ENCODE data around the gene PSMD5. TPM values are rescaled to one million over a fixed set of nuclear protein-coding genes. Genes with fewer than 3 reads are reported as not detected.

The PSMD5 gene
- 18.2 and 21.0 TPM in 2 replicates for total RNA-seq

DNA sequence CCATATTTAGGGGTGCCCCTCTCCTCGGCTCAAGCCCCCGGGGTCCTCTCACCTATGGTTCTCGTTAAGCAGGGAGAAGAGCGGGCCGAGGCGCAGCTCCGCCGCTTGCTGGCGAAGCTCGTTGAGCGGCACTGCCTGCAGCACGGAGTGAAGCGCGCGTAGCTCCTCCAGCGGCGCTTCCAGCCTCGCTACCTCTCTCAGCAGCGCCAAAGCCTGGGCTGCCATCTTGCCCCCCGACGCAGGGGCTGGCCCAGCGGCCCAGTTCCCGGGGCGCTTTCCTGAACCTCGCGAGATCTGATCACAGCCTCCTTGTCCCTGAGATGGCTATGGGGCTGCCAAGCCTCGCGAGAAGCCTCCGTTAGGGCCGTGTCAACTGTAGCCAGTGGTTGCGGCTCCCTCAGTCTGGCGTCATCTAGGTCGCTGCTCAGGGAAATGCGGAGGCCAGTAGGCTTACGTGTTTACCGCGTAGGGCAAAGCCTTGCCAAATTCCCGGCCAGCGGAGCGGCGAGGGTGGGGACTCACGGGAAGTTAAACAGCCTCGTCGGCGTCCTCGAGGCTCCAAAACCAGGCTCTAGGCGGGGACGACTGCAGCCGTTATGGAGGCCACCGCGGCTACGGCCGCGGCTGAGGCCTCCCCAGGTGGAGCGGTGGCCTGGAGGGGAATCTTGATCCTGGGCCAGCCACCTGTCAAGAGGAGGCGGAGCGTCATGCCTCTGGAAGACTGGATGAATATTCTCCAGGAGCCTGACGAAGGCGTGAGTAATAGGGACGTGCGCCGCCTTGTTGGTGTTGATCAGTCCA is at the start of gene PSMD5:
TSS of gene PSMD5 (minus strand) at position 238 of the 801 bp plus-strand sequence. CDS start at position 225, 13 bp downstream.
- DNase-seq (ENCODE audit: low read depth in 2 of 2), result peak; percentile 99

DNA sequence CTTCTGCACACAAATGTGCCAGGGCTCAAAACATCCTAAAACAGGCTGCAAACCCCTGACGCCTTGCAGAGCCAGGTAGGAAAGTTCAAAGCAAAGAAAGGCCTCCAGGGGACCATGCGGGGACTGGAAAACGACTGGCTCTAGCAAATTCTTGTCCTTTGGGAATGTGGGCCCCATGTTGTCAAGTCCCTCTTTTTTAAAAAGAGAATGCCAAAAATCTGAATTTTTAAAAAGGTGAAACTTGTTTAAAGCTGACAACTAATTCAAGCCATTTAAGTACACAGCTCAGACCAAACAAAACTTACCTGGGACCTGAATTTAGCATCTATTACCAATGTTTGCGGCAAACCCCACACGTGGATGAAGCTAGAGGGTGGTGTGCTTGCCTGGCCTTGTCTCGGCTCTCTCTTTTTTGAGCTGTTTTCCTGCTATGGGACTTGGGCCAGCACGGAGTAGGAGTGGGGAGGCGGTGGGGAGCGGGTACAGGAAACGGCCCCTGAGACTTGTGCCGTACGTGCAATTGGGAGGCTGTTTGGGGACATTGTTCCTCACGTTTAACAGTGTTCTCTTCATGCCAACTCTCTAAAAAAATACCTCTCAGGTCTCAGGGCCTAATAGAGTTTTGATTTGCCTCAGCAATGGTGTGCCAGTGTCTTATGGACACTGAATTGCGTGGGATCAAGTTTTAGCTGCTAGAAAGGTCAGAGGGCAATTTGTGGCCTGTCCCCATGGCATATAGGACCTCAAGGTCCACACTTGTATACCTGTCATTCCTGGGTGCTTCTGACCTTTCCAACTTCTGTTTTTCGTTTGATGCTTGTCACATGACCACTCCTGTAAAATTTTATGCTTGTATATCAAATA is 49.4 kb upstream of the PSMD5 start:
- DNase-seq (ENCODE audit: low read depth in 2 of 2), result no peak

DNA sequence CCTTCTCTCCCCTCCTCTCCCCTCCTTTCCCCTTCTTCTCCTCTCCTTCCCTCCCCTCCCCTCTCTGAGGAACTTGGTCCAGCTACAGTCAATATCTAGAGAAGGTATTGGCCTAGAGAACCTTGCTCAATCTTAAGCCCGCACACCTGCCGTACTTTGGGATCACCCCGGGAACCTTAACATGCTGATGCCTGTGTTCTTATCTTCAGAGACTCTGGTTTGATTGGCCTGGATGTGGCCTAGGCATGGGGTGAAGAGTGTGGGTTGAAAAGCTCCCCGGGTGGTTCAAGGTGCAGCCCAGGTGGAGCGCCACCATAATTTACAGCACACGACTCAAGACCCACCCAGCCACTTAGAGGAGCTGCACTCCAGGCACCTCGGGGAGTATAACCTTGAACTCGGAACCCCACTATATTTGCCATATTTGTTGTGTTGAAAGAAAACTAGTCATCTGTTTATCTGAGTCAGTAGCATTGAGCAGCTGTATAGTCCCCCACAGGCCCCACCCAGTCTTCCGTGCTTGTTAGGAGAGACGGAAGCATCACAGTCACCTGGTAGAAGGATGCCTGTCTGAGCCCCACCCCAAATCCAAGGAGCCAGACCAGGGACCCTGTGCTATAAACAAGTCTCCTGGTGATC is 48.6 kb upstream of the PSMD5 start:
- no peak for DNase-seq (ENCODE audit: low read depth in 2 of 2)

DNA sequence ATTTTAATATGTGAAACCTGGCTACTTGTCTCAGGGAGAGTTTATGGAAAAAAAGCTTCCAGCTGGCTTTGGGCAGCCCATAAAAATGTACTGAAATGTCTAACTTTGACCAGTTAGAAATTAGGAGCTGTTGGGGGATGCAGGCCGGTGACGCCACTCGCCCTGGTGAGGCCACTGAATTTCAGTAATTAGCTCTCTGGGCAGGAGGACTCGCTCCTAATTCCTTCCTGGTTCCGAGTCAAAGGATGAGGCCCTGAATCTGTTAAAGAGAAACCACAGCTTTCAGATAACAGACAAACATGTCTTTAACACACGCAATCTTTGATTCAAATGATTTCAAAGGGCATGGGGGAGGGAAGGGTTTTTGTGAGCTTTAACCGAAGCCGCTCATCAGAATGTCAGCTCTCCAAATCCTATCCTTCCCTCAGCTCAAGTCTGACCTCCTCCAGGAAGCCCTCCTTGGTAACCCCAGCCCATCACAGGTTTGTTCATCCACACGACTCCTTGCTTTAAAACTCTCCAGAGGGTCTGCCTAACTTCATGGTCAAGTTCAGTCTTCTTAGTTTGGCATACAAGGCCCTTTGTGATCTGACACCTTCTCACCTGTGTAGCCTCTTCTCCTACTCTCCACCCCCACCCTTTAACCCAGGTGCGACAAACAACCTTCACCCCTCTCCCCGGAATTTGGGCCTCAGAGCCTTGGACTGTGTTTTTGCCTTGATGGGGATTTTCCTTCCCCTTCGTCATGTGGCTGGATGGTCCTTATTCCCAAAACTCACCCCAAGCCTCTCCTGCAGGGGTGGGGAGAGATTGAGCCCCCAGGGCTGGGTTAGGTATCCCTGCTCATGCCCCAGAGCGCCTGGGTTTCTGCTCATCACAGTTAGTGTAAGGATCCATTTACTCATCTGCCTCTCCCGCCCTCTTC is 47.9 kb upstream of the PSMD5 start:
- no peak for DNase-seq (ENCODE audit: low read depth in 2 of 2)

DNA sequence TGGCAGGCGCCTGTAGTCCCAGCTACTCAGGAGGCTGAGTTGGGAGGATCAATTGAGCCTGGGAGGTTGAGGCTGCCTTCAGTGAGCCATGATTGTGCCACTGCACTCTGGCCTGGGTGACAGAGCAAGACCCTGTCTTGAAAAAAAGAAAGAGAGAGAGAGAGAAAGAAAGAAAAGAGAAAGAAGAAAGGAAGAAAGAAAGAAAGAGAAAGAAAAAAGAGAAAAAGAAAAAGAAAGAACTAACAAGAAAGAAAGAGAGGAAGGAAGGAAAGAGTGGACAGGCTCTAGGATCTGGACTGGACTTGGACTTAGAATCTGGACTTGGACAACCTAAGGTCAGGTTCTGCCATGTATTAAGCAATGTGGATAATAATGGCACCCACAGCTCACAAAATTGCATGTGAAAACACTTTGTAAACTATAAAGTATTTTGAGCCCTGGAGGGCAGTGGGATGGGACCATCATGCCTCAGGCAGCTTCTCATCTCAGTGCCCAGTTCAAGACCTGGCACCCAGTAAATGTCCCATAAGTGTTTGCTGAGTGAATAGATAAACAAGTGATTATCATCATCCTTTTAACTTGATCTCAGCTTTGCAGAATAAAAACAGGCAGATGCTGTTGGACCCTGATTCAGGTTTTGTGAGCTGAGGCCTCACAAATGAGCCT is 47.0 kb upstream of the PSMD5 start:
- no peak for DNase-seq (ENCODE audit: low read depth in 2 of 2)

DNA sequence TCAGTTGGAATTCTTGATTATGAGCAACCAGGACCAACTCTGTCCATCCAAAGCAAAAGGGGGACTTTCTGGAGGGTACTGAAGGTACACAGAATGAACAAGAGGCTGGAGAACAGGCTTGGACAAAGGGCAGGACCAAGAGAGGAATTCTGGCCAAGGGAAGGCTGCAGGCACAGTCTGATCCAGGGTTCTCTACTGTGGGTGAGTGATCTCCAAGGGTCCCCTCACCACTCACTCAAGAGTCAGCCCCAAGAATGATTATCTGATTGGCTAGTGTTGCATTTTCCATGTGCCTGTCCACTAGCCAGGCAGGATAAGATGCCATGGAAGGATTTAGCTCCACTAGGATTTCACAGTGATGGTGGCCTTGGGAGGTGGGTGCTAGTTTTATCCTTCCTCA is 45.9 kb upstream of the PSMD5 start:
- DNase-seq (ENCODE audit: low read depth in 2 of 2), result no peak

DNA sequence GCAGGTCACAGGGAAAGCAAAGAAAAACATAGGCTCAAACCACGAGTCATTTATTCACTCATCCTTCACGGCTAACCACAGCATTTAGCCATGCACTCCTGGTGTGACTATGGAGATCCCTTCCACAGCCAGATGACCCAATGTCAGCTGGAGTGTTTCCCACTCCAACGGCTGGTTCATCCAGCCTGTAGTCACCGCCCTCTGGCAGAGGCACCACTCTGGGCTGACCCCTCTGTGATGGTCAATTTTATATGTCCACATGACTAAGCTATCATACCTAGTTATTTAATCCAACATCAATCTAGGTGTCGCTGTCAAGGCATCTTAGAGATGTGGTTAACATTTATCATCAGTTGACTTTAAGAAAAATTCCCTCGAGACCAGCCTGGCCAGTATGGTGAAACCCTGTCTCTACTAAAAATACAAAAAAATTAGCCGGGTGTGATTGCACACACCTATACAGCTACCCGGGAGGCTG is 43.8 kb upstream of the PSMD5 start:
- no peak for DNase-seq (ENCODE audit: low read depth in 2 of 2)

DNA sequence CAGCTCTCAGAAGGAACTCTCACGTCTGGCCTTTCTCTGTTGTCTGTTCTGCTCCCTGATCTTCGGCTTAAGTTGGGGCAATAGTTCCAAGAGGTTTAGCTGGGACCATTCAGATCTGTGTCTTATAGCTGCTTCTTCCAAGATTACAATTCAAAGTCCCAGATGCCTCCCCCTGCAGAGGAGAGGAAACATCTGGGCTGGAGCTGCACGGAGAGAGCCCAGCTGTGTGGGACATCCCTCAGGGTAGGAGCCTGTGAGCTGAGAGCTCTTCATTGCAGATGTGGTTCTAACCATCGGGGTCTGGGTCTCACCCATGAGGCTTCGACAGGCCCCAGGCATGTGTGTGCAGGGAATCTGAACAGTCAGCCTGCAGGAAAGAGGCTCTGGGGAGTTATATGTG is 43.2 kb upstream of the PSMD5 start:
- no peak for DNase-seq (ENCODE audit: low read depth in 2 of 2)

DNA sequence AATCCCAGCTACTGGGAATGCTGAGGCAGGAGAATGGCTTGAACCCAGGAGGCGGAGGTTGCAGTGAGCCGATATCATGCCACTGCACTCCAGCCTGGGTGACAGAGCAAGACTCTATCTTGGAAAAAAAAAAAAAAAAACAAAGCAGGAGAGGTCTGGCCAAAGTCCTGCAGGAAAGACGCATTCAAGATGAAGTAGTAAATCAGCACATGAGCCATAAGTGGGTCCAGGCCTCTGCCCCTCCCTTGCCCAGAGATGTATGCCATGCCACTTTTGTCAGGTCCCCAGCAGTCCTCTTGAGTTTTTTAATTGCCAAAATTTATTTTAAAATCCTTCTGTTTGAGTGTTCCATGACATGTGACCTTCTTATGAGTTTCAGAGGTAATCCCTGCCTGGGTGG is 42.7 kb upstream of the PSMD5 start:
- DNase-seq (ENCODE audit: low read depth in 2 of 2), result no peak

DNA sequence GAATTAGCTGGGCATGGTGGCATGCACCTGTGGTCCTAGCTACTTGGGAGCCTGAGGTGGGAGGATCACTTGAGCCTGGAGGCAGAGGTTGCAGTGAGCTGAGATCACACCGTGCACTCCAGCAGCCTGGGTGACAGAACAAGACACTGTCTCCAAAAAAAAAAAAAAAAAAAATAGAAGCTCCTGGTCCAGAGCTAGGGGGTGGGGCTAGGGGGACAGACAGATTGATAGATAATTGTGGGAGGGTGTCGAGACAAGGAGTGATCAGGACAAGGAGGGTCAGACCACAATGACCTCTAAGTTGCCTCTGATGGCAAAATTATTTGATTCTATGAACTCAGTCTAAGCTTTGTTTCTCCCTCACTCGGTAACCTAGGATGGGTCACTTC is 40.9 kb upstream of the PSMD5 start:
- no peak for DNase-seq (ENCODE audit: low read depth in 2 of 2)

DNA sequence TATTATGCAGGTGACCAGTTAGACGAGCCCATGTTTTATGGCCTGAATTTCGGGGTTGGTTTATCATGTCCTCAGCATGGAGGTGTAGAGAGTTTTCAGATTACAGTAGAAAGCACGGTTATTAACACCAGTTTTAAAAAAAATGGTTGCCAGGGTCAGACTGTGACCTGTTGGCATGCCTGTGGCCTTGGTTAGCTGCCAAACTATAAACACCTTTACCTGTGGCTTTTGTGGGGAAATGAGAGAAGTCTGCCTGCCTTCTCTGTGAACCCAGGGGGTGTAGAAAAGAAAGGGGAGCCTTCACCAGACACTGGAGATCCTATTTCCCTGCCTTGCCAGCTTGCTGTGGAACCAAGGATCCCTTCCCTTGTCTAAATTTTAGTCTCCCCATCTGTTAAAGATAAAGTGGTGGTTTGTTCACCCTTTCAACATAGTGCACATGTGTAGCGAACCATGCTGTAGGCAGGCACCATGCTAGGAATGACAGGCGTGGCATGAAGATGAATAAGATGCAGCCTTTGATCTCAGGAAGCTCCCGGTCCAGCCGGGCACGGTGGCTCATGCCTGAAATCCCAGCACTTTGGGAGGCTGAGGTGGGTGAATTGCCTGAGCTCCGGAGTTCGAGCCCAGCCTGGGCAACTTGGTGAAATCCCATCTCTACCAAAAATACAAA is 40.3 kb upstream of the PSMD5 start:
- DNase-seq (ENCODE audit: low read depth in 2 of 2), result no peak

DNA sequence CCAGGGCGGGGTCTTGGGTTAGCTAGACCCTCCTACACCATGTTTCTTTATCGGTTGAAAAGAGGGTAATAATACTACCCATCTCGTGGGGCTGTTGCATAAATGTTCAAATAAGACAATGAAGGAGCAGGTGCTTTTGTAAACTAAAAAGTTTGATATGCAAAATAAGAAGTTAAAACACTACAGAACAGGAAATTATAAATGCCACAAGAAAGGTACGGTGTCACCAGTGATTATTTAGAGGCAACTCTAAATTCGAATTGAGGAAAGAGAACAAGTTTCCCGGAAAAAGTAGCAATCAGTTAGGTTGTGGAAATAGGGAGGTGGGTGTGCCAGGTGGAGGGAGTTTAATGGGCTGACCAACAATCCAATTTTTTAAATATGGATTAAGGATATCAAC is 36.7 kb upstream of the PSMD5 start:
- no peak for DNase-seq (ENCODE audit: low read depth in 2 of 2)

DNA sequence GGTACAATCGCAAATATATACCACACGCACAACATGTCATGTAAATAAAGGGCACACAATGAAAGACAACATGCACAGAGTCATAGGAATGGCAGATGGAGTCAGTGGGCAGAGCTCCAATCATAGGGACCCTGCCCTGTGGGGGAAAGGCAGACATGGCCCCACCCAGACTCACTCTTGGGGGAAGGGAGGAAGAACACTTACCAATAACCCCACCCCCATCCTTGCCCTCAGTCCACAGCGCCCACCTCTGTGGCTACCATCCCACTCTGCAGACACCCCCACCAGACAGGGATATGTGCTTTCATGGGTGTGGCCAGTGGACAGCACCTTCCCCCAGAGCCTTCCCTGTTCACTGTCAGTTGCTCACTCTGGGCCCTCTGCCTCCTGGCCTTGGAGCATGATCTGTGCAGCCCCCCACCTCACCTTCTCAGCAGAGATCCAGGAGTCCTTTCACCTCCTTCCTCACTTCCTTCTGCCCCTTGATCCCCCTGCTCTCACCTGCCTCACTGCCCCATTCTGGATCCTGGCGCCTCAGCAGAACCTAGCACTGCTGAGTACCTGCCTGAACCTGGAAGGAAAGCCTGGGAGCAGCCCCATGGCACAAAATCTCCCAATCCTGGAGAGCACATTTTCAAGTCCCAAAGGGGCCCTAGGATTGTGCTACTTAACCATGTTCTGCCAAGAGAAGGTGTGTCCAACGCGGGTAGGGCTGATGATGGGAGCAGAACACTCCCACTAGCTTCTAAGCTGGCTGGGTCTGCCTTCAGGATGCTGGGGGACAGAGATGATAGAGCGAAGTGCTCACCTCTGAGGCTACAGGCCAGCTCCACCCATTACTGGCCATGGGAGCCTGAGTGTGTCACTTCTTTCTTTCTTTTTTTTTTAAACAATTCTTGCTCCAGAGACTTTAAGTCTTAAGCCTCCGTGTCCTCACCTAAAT is 35.7 kb upstream of the PSMD5 start:
- no peak for DNase-seq (ENCODE audit: low read depth in 2 of 2)

DNA sequence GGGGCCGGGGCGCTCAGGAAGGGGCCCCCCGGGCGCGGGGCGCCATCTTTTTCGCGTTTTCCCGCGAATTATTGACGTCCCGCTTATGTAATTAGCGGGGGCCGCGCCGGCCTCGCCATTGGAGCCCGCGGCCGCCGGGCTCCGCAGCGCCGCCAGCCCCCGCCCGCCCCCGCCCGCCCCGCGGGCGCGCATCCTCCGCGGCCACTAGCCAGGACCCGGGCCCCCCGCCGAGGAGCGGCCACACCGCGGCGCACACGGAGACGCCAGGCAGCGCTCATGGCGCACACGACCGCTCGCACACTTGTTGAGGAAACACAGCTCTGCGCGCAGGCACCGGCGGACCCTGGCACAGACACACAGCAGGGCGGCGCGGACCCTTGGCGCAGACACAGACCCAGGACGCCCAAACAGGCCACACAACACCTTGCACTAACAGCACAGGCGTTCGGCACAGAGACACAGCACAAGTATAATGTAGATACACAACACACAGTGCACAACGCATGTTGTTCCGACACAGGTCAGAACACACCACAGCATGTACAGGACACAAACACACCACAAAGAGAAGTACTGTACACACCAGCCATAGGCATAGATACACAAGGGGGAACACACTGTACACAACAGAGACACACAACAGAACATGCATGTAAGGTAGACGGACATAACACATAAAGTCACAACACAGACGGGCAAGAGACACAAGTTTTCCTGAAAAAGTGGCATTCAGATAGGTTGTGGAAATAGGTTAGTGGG is 34.7 kb upstream of the PSMD5 start:
- peak; percentile 29 to 86 for DNase-seq (ENCODE audit: low read depth in 2 of 2)

DNA sequence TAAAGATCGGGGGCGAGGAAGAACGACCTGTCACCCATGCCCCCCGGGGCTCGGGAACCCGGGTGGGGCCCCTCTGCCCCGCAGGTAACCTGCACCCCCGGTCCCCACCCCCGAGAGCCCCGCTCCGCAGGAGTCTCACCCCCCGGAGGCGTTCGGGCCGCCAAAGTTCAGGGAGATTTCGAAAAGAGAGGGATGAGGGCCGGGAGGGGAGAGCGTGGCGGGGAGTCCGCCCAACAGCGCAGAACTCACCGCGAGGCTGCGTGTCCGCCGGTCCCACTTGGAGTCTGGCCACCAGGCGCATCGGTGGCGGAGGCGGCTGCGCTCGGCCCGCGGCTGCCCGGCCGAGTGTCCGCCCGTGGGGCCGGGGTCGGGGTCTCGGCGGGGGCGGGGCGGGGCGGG is 34.1 kb upstream of the PSMD5 start, which contains the start of gene PHF19:
TSS of gene PHF19 (minus strand) at position 347 of the 399 bp plus-strand sequence. CDS start 2,447 bp downstream, outside the sequence.
- no peak for DNase-seq (ENCODE audit: low read depth in 2 of 2)

DNA sequence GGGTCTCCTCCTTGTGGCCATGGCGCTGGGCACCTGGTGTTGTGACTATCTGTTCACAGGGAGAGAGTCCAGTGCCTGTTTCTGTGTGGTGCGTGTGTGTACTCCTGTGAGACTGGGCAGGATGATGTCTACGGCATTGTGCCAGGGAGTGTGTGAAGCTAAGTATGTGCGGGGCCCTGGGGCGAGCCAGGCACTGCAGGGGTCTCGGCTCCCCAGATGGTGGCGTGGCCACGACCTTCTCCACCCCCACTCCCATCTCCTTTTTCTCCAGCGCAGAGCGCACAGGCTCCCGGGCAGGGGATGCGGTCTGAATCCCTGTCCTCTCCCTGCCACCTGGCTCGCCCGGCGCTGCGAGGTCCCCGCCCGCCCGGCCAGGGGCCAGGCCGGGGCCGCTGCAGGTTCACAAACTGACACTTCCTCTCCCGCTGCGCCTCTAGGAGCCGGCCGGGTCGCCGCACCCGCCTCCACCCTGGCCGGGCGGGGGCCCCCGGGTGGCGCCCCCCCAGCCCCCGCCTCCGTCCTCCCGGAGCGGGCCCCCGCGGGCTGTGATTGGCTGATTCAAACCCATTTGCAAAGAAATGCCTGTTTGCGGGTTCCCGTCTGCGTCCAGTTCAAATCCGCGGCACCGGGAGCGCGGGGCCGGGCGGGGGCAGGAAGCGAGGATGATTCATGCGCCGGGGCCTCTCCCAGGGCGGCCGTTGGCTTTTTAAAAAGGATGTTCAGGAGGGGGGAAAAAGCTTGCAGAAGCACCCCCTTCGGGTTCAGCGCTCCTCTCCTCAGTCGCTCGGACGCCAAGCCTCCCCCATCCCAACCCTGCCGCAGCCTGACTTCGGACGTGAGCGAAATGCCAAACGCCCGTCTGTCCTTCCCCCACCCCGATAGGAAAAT is 33.5 kb upstream of the PSMD5 start:
- DNase-seq (ENCODE audit: low read depth in 2 of 2), result peak; percentile 41 to 88

DNA sequence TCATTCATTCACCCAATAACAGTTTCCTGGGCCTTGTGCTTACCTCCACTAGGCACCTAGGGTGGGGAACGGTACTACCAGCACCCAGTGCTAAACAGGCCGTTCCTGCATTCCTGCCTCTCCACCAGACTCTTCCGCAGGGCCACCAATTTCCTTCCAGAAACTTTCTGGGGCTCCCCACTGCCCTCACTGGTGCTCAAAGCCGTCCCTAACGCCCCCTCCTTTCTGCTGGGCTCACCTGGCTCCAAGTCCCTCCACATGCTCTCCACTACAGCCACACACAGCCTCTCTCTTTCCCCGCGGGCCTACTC is 32.9 kb upstream of the PSMD5 start:
- DNase-seq (ENCODE audit: low read depth in 2 of 2), result no peak

Measured in dermis microvascular lymphatic vessel endothelial cell (primary cell).